ENCODE data around the gene SPRING1.

DNA sequence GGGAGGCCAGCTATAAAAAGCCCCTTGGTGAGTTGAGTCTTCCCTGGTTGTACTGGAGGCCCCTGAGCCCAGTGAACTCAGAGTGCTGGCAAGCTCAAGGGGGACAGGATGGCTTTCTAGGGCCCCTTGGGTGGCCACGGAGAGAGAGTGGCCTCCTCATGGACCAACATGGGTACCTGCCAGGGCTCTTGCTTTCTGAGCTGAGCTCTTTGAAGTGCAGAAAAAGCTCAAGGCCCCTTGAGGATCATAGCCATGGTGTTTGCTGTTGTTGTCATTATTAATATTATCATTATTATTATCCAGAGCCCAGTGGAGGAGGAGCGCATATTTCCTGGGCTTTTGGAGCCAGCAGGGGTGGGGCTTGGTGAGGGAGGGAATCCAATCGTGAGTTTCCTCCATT is 6.9 kb upstream of the SPRING1 start:
- TF ChIP-seq, protein P1, sequence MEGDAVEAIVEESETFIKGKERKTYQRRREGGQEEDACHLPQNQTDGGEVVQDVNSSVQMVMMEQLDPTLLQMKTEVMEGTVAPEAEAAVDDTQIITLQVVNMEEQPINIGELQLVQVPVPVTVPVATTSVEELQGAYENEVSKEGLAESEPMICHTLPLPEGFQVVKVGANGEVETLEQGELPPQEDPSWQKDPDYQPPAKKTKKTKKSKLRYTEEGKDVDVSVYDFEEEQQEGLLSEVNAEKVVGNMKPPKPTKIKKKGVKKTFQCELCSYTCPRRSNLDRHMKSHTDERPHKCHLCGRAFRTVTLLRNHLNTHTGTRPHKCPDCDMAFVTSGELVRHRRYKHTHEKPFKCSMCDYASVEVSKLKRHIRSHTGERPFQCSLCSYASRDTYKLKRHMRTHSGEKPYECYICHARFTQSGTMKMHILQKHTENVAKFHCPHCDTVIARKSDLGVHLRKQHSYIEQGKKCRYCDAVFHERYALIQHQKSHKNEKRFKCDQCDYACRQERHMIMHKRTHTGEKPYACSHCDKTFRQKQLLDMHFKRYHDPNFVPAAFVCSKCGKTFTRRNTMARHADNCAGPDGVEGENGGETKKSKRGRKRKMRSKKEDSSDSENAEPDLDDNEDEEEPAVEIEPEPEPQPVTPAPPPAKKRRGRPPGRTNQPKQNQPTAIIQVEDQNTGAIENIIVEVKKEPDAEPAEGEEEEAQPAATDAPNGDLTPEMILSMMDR (IDR thresholded peaks at IDR 0.05): no peak
- no peak for TF ChIP-seq POLR2AphosphoS5 (IDR thresholded peaks at IDR 0.05; ENCODE audit: insufficient read depth in 1 of 2, low read depth in 1 of 2)

Data from vagina (tissue), 2 donors.